ENCODE measurements around the gene HHIPL2. TPM values are rescaled to one million over a fixed set of nuclear protein-coding genes. Genes with fewer than 3 reads are reported as not detected.

Gene HHIPL2
- total RNA-seq, 2 experiments from 2014 or later = not detected

GRCh38 chr1:222546548-222547259 is 1.2 kb downstream of the HHIPL2 start:
- peaks cover 18% of the 10 kb centered on the region for H3K27me3 Mint-ChIP-seq
- ATAC-seq = no peak
- H3K27ac Mint-ChIP-seq = no peak overlapping the region

GRCh38 chr1:222546091-222546490 is 1.8 kb downstream of the HHIPL2 start:
- Mint-ChIP-seq H3K4me3 (no peak overlapping the region), H3K27me3 (peaks cover 18% of the 10 kb centered on the region), H3K27ac (no peak overlapping the region), H3K36me3 (ENCODE audit: low read depth) (no peaks in the 10 kb centered on the region), H3K4me1 (ENCODE audit: low read depth) (no peaks in the 10 kb centered on the region), H3K9me3 (no peaks in the 10 kb centered on the region)
- TF ChIP-seq CTCF (IDR thresholded peaks at IDR 0.05) = no peak
- CTCF ChIA-PET = no interaction called here
- no peak for DNase-seq
- POLR2A ChIA-PET = interaction anchor here (0.6 kb wide), 1 partner anchor 64 kb away, joined by 3 read pairs; no protein-coding TSS in a partner anchor
- ATAC-seq = no peak
- intact Hi-C loops (cut with micrococcal nuclease) = no loop called here

More at GRCh38 chr1:222546548-222547259, 1.2 kb downstream of the HHIPL2 start:
- Mint-ChIP-seq H3K4me1 (ENCODE audit: low read depth) (no peaks in the 10 kb centered on the region), H3K36me3 (ENCODE audit: low read depth) (no peaks in the 10 kb centered on the region), H3K9me3 (no peaks in the 10 kb centered on the region), H3K4me3 (no peak overlapping the region)
- DNase-seq = no peak
- no peak for TF ChIP-seq CTCF (IDR thresholded peaks at IDR 0.05)
- ChIA-PET CTCF (interaction anchor here (1.4 kb wide), 1 partner anchor 88 kb away, joined by 4 read pairs; no protein-coding TSS in a partner anchor), POLR2A (interaction anchor here (0.5 to 0.6 kb wide), 3 partner anchors 63 to 727 kb away, joined by 3 read pairs; no protein-coding TSS in a partner anchor)
- intact Hi-C loops (cut with micrococcal nuclease) = no loop called here

GRCh38 chr1:222543817-222544216 is 4.1 kb downstream of the HHIPL2 start:
- peaks cover 18% of the 10 kb centered on the region for H3K27me3 Mint-ChIP-seq
- no peaks in the 10 kb centered on the region for H3K9me3 Mint-ChIP-seq
- ChIA-PET CTCF (no interaction called here), POLR2A (no interaction called here)
- no peaks in the 10 kb centered on the region for H3K36me3 Mint-ChIP-seq (ENCODE audit: low read depth)
- intact Hi-C loops (cut with micrococcal nuclease) = no loop called here
- H3K4me3 Mint-ChIP-seq = no peak overlapping the region
- no peaks in the 10 kb centered on the region for H3K4me1 Mint-ChIP-seq (ENCODE audit: low read depth)
- no peak for TF ChIP-seq CTCF (IDR thresholded peaks at IDR 0.05)
- ATAC-seq (no peak), DNase-seq (no peak)
- no peak overlapping the region for H3K27ac Mint-ChIP-seq

- Mint-ChIP-seq H3K4me1 (ENCODE audit: low read depth) (no peaks in the 10 kb centered on the region), H3K27me3 (peaks cover 11% of the 10 kb centered on the region), H3K9me3 (no peaks in the 10 kb centered on the region), H3K4me3 (no peak overlapping the region), H3K27ac (no peak overlapping the region), H3K36me3 (ENCODE audit: low read depth) (no peaks in the 10 kb centered on the region)
- DNase-seq (no peak), ATAC-seq (no peak)
- POLR2A ChIA-PET = interaction anchor here (1.0 kb wide), 1 partner anchor 49 kb away, joined by 3 read pairs; the partner anchor contains the start of gene TAF1A
- intact Hi-C loops (cut with micrococcal nuclease) = no loop called here
- TF ChIP-seq CTCF (IDR thresholded peaks at IDR 0.05) = no peak
- CTCF ChIA-PET = interaction anchor here (0.9 kb wide), 1 partner anchor 53 kb away, joined by 3 read pairs; no protein-coding TSS in a partner anchor
Observed at GRCh38 chr1:222540598-222540995, 7.3 kb downstream of the HHIPL2 start.

GRCh38 chr1:222539951-222540597 is 7.8 kb downstream of the HHIPL2 start:
- CTCF ChIA-PET = interaction anchor here (0.9 kb wide), 1 partner anchor 54 kb away, joined by 3 read pairs; no protein-coding TSS in a partner anchor
- Mint-ChIP-seq H3K4me1 (ENCODE audit: low read depth) (no peaks in the 10 kb centered on the region), H3K4me3 (no peak overlapping the region), H3K27ac (no peak overlapping the region), H3K9me3 (no peaks in the 10 kb centered on the region), H3K36me3 (ENCODE audit: low read depth) (no peaks in the 10 kb centered on the region), H3K27me3 (peaks cover 9% of the 10 kb centered on the region)
- no peak for DNase-seq
- ATAC-seq = no peak
- intact Hi-C loops (cut with micrococcal nuclease) = no loop called here
- TF ChIP-seq CTCF (IDR thresholded peaks at IDR 0.05) = no peak
- POLR2A ChIA-PET = interaction anchor here (1.0 kb wide), 1 partner anchor 49 kb away, joined by 3 read pairs; the partner anchor contains the start of gene TAF1A

Measured in activated CD8-positive, alpha-beta T cell treated with anti-CD3 and anti-CD28 coated beads for 36 hours (primary cell).